ENCODE measurements around the gene ASAH2. TPM values are rescaled to one million over a fixed set of nuclear protein-coding genes. Genes with fewer than 3 reads are reported as not detected.

Gene ASAH2
- total and polyA plus RNA-seq, 4 donors, result 0.75 to 3.0 (median 1.0) TPM

DNA sequence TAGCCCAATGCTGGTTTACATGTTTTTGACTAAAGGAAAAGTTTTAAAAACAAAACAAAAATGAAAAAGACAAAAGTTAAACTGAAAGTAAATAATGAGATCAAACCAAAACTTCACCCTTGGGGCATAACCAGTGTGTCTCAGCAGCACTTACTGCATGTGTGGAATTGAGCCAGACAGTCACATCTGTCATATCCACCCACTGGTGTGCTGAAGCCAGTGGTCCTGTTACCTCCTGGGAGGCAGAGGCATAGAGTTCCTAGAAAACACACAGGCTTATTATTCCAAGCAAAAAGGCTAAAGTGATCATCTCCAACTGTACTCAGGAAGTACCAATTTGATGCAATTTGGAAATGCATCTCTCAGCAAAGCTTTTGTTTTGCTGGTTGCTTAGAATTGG is 40.4 kb downstream of the ASAH2 start:
- no peaks in the 10 kb centered on the region for H3K27me3 ChIP-seq (ENCODE audit: control insufficient read depth in 4 of 4, insufficient read depth in 4 of 4, low read length in 3 of 4)
- H3K36me3 ChIP-seq (ENCODE audit: control insufficient read depth in 4 of 4, insufficient read depth in 3 of 4, low read depth in 1 of 4, low read length in 3 of 4), result no peaks in the 10 kb centered on the region
- no peak overlapping the region for H3K9ac ChIP-seq (ENCODE audit: low read depth in 1 of 2, low read length in 2 of 2)
- H3K9me3 ChIP-seq (ENCODE audit: control insufficient read depth in 4 of 4, low read length in 3 of 4), result no peaks in the 10 kb centered on the region
- no peak for DNase-seq (ENCODE audit: low spot score)
- H3K4me3 ChIP-seq (ENCODE audit: low read depth in 1 of 3, low read length in 3 of 3), result no peak overlapping the region
- no peak overlapping the region for H3K27ac ChIP-seq (ENCODE audit: low read depth in 1 of 2, low read length in 2 of 2)
- H3K4me1 ChIP-seq (ENCODE audit: control insufficient read depth in 4 of 4, insufficient read depth in 4 of 4, low read length in 3 of 4), result no peaks in the 10 kb centered on the region
- no peak for TF ChIP-seq TAF1 (conservative IDR thresholded peaks at IDR 0.05)
- TF ChIP-seq, protein P1, sequence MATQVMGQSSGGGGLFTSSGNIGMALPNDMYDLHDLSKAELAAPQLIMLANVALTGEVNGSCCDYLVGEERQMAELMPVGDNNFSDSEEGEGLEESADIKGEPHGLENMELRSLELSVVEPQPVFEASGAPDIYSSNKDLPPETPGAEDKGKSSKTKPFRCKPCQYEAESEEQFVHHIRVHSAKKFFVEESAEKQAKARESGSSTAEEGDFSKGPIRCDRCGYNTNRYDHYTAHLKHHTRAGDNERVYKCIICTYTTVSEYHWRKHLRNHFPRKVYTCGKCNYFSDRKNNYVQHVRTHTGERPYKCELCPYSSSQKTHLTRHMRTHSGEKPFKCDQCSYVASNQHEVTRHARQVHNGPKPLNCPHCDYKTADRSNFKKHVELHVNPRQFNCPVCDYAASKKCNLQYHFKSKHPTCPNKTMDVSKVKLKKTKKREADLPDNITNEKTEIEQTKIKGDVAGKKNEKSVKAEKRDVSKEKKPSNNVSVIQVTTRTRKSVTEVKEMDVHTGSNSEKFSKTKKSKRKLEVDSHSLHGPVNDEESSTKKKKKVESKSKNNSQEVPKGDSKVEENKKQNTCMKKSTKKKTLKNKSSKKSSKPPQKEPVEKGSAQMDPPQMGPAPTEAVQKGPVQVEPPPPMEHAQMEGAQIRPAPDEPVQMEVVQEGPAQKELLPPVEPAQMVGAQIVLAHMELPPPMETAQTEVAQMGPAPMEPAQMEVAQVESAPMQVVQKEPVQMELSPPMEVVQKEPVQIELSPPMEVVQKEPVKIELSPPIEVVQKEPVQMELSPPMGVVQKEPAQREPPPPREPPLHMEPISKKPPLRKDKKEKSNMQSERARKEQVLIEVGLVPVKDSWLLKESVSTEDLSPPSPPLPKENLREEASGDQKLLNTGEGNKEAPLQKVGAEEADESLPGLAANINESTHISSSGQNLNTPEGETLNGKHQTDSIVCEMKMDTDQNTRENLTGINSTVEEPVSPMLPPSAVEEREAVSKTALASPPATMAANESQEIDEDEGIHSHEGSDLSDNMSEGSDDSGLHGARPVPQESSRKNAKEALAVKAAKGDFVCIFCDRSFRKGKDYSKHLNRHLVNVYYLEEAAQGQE (IDR thresholded peaks at IDR 0.05), result no peak
- TF ChIP-seq RXRA (IDR thresholded peaks at IDR 0.05), result no peak
- TF ChIP-seq FOXA1 (IDR thresholded peaks at IDR 0.05), result no peak
- TF ChIP-seq HNF4A (conservative IDR thresholded peaks at IDR 0.05), result no peak

Other genes starting within 250 kb of the ASAH2 start
- gene WASHC2A, start 183.6 kb downstream of the ASAH2 start, total RNA-seq, result 10 to 100 TPM; 14.8 to 18.8 TPM
- 1 to 10 TPM; 5.3 to 7.5 TPM for gene WASHC2A, start 183.6 kb downstream of the ASAH2 start, polyA plus RNA-seq